Right hindlimb (tissue), 1 donor: ENCODE data around the gene ZNF692.
"Not testable (repeated sequence)": the region's sequence is repeated elsewhere in the genome, so short reads cannot be mapped to it uniquely, and the experiment has no call there.

ENCODE experiments used
- DNase-seq: peaks from one replicate; pipeline ENCODE4 v3.0.0-alpha.2; 2018

ZNF692 gene

GRCh38 chr1:248858891-248859889, at the start of gene ZNF692:
ZNF692 (minus strand) TSS chr1:248859085; CDS start chr1:248858309, 776 bp downstream.
- DNase-seq, result peak; percentile 98

DNA sequence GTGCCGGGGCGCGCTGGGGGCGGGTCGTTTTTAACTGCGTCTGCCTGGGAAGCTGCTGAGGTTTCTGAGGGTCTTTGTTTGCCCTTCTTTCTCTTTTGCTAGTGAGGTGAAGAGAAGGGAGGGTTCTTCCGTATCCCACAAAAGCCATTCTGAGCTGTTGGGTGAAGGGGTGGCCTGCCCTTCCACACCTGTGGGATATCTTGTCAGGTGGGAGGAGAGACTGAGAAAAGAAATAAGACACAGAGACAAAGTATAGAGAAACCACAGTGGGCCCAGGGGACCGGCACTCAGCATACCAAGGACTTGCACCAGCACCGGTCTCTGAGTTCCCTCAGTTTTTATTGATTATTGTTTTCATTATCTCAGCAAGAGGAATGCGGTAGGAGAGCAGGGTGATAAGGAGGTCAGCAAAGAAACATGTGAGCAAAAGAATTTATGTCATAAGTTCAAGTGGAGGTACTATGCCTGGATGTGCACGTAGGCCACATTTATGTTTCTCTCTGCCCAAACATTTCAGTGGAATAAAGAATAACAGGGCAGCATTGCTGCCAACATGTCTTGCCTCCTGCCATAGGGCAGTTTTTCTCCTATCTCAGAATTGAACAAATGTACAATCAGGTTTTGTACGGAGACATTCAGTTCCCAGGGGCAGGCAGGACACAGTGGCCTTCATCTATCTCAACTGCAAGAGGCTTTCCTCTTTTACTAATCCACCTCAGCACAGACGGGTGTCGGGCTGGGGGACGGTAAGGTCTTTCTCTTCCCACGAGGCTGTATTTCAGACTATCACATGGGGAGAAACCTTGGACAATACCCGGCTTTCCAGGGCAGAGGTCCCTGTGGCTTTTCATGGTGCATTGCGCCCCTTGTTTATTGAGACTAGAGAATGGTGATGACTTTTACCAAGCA, 48.1 kb upstream of the ZNF692 start:
- no peak for DNase-seq

DNA sequence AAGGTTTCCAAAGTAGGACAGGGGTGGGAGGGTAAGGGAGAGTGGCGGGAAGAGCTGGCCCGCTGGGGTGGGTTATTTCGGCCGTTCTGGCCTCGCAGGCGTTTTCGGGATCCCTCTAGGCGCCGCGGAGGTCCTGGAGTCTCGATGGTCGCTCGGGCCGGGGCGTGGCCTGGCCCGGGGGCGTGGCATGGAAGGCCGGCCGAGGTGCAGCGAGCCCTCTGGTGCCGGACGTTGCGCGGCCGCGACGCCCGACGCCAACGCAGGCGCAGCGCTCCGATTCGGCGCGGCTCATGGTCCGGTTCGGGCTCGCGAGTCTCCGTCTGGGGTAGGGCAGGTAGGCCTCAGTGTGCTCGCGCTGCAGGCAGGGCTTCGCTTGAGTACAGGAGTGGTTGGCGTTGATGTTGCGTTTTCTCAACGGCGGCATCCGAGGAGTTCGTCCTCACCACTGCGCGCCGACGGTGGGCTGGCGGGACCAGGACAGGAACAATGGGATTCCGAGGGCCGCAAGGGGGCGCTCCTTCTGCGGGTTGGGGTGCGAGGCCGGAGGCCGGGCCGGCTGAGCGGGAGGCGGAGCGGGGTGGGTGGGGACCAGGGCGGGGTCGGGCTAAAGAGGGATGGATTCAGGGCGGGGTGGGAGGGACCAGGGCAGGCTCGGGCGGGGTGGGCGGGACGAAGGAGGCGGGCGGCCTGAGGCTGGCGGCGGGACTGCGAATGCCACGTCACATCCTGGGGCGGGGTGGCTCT, 47.3 kb upstream of the ZNF692 start, which contains the start of gene PGBD2:
TSS of gene PGBD2 (plus strand) at position 227 of the 744 bp plus-strand sequence. CDS start 7,628 bp downstream, outside the sequence.
- peak; percentile 97 for DNase-seq

GRCh38 chr1:248905662-248906008, 46.8 kb upstream of the ZNF692 start:
- DNase-seq, result no peak

DNA sequence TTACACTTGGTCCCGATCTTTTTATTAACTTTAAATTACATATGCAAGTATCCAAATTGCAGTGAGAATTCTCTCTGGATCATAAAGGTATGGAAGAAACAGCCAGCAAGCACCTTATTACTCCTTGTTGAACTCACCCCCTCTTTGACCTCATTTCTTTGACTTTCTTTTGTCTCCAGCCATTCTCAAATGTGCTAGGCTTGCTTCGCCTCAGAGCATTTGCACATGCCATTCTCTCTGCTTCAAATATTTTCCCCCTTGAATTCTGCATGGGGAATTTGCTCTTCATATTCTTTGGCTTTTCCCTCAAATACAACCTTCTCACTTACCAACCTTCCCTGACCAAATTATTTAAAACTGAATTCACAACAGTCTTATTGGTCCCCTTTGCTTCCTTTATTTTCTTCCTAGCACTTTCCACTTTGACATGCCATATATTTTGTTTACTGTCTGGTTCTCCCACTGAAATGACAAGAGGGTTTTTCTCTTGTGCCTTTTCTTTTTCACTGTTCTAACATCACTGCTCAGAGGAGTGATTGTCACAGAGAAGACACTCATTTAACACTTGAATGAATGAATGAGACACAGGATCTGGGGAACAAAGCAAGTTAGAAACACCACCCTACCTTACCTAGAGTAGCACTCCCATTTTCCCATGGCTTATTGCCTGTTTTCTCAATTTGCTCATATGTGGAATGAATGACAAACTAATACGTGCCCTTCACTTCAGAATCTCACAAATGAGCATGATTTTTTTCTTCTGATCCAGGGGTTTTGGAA, 45.7 kb upstream of the ZNF692 start:
- DNase-seq, result no peak

DNA sequence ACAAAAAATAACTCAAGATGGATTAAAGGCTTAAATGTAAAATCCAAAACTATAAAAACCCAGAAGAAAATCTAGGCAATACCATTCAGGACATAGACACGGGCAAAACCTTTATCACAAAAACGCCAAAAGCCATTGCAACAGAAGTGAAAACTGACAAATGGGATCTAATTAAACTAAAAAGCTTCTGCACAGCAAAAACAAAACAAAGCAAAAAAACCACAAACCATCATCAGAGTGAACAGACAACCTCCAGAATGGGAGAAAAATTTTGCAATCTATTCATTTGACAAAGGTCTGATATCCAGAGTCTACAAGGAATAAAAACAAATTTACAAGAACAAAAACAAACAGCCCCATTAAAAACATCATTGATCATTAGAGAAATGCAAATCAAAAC, 42.7 kb upstream of the ZNF692 start:
- no peak for DNase-seq

DNA sequence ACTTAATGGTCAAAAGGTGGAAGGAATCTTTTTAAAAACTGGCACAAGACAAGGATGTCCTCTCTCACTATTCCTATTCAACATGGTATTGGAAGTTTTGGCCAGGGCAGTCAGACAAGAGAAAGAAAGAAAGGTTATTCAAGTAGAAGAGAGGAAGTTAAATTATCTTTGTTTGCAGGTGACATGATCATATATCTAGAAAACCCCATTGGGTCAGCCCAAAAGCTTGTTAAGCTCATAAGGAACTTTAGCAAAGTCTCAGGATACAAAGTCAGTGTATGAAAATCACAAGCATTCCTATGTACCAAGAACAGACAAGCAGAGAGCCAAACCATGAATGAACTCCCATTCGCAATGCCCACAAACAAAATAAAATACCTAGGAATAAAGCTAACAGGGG, 41.8 kb upstream of the ZNF692 start:
- DNase-seq, result no peak

DNA sequence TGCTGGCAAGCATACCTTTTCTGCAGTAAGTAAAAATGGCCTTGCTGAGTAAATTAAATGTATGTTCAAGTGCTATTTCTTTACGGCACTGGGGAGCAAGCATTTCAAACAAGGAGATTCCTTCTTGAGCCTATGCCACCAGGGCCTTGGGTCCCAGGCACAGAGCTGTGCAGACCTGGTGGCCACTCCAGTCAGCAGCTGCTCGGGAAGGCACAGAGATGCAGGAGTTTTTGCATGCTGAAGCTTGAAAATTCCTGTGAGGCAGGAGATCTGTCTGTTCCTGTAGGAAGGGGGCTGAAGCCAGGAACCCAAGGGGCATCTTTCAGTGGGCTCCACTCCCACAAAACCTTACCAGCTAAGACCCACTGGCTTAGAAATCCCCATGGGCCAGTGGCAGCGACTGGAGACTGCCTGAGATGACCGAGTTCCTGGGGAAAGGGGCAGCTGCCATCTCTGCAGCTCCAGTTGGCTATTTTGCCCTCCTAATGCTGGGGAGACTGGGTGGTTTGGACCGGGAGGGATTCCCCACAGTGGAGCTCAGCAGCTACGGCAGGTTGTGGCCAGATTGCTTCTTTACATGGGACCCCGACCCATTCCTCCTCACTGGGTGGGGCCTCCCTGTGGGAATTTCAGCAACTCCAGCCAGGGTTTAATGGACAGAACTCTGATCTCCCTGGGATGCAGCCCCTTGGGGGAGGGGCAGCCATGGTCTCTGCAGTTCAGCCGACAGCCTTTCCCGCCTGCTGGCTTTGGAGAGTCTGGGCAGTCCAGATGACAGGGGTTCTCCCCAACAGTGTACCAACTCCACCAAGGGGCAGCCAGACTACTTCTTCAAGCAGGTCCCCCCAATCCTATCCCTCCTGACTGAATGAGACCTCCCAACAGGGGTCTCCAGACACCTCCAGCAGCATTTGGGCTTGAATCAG, 38.8 kb upstream of the ZNF692 start:
- DNase-seq, result no peak

- DNase-seq, result no peak
Observed at GRCh38 chr1:248894837-248895236, 36.0 kb upstream of the ZNF692 start.

GRCh38 chr1:248892590-248892989, 33.7 kb upstream of the ZNF692 start:
- DNase-seq, result no peak

GRCh38 chr1:248891758-248892157, 32.9 kb upstream of the ZNF692 start:
- DNase-seq, result no peak

- no peak for DNase-seq
Observed at GRCh38 chr1:248890549-248891498, 31.9 kb upstream of the ZNF692 start.

- DNase-seq, result not testable (repeated sequence)
Observed at GRCh38 chr1:248889914-248890243, 31.0 kb upstream of the ZNF692 start.

GRCh38 chr1:248886237-248886895, 27.5 kb upstream of the ZNF692 start:
- DNase-seq, result peak; percentile 74

DNA sequence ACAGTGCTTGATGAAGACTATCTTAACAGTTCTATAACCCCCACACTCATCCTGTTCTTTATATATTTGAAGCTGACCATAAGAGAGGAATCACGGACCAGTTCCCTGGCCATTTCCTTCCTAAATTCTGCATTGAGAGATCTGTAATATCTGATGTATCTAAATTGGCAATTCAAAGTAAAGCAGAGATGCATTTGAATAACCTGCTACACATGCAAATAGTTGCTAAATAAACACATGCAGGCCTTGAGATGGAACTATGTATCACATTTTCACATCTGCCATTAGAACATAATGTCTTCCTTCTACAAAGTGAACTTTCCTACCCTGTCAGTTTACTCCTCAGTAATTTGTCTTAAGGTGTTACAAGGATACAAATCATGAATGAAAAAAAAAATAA, 26.8 kb upstream of the ZNF692 start:
- DNase-seq, result no peak

- no peak for DNase-seq
Observed at GRCh38 chr1:248884632-248885295, 25.9 kb upstream of the ZNF692 start.

- not testable (repeated sequence) for DNase-seq
Observed at GRCh38 chr1:248882427-248882826, 23.5 kb upstream of the ZNF692 start.

- no peak for DNase-seq
Observed at GRCh38 chr1:248881261-248881660, 22.4 kb upstream of the ZNF692 start.
